BLaER1 treated with 17β-estradiol and CSF1 and Interleukin-3, amounts not matched to agents 10 nM and 100 nM (cell line): ENCODE measurements around the gene RNASE9.
A peak's percentile ranks its signal among the peaks of the same experiment; 100 is the strongest.
"Not testable (repeated sequence)": the region's sequence is repeated elsewhere in the genome, so short reads cannot be mapped to it uniquely, and the experiment has no call there.

Experiments used
- H3K27ac ChIP-seq, 11 experiments: shearing (Covaris generic); formaldehyde crosslinking; 2 replicates each; pipeline ENCODE4 v1.8.1; 2022
- H3K27me3 ChIP-seq, 11 experiments: shearing (Covaris generic); formaldehyde crosslinking; 2 replicates each; pipeline ENCODE4 v1.8.1; 2022
- H3K36me3 ChIP-seq, 11 experiments: shearing (Covaris generic); formaldehyde crosslinking; 2 replicates each; pipeline ENCODE4 v1.8.1; 2022
- H3K4me1 ChIP-seq, 10 experiments: shearing (Covaris generic); formaldehyde crosslinking; 2 replicates each; pipeline ENCODE4 v1.8.1; 2022
- H3K4me2 ChIP-seq, 11 experiments: shearing (Covaris generic); formaldehyde crosslinking; 2 replicates each; pipeline ENCODE4 v1.8.1; 2022
- H3K4me3 ChIP-seq, 10 experiments: shearing (Covaris generic); formaldehyde crosslinking; 2 replicates each; pipeline ENCODE4 v1.8.1; 2022
- H3K9ac ChIP-seq, 11 experiments: shearing (Covaris generic); formaldehyde crosslinking; 2 replicates each; pipeline ENCODE4 v1.8.1; 2022
- H3K9me3 ChIP-seq, 11 experiments: shearing (Covaris generic); formaldehyde crosslinking; replicated peaks in 1 of 11; 2 replicates each; pipeline ENCODE4 v1.8.1; 2022
- H4K20me1 ChIP-seq, 11 experiments: shearing (Covaris generic); formaldehyde crosslinking; 2 replicates each; pipeline ENCODE4 v1.8.1; 2022
- Cebpa-rat ChIP-seq, 11 experiments: shearing (Covaris generic); IDR thresholded peaks; 2 replicates each; pipeline ENCODE4 v1.8.1; 2022

RNASE9 gene

DNA sequence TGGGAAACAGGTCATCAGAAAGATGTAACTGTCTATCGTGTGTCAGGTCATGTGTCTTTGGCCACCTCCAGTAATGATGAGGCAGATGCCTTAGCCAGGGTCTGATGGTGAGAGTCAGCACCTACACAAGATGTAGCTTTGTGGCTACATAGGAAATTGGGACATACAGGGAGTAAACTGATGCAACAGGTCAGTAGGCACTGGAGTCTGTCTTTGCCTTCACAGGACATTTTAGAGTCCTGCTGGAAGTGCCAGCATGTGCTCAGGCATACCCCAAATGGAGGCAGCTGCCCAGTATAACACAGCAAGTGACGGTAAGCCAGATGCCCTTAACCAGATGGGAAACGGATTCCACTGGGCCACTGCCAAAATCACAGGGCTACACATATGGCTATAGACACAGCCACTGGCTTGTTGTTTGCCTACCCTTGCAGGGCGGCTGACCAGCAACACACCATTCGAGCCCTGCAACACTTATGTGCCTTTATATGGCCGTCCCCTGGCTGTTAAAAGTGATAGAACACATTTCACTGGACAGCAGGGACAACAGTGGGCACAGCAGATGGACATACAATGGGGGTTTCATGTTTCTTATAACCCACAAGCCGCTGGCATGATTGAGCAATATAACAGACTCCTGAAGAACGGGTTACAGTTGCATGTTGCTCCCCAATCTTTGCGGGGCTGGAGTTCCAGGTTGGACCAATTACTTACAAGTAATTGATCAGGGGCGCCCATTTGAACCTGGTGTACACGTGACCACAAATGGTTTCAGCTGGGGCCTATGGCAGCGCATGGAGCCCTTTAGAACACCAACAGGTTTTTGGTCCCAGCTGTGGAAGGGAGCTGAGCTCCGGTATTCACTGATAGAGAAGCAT is 43.2 kb upstream of the RNASE9 start:
- H3K4me1 ChIP-seq = peaks cover 3 to 19% (median 11%) of the 10 kb centered on the region in 10 experiments; a peak in 17 of 20 replicates
- no peak overlapping the region for H3K4me2 ChIP-seq
- no peaks in the 10 kb centered on the region for H3K36me3 ChIP-seq
- no peak overlapping the region for H3K9ac ChIP-seq
- no peaks in the 10 kb centered on the region for H3K27me3 ChIP-seq
- TF ChIP-seq Cebpa-rat (IDR thresholded peaks at IDR 0.05) = no peak
- no peak overlapping the region for H3K4me3 ChIP-seq
- H3K9me3 ChIP-seq = no peaks in the 10 kb centered on the region
- no peaks in the 10 kb centered on the region for H4K20me1 ChIP-seq
- no peak overlapping the region for H3K27ac ChIP-seq

DNA sequence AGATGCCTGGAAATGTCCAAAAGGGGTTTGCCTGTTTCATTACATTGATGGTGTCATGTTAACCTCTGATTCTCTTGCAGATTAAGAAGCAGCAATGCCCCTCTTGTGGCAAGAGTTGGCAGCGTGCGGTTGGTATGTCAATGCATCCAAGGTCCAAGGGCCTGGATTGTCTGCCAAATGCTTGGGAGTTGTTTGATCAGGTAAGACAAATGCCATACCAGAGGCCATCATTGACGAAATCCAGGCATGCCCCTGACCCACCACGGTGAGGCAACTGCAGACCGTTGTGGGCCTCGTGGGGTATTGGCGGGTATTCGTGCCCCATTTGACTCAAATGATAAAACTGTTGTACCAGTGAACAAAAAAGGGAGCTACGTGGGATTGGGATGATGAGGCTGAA is 41.7 kb upstream of the RNASE9 start:
- no peak overlapping the region for H3K4me2 ChIP-seq
- H3K36me3 ChIP-seq = no peaks in the 10 kb centered on the region
- H4K20me1 ChIP-seq = no peaks in the 10 kb centered on the region
- no peaks in the 10 kb centered on the region for H3K27me3 ChIP-seq
- no peak overlapping the region for H3K4me3 ChIP-seq
- H3K4me1 ChIP-seq = peaks cover 0 to 8% (median 0%) of the 10 kb centered on the region in 10 experiments; a peak in 6 of 20 replicates
- no peak overlapping the region for H3K27ac ChIP-seq
- H3K9ac ChIP-seq = no peak overlapping the region
- no peaks in the 10 kb centered on the region for H3K9me3 ChIP-seq
- TF ChIP-seq Cebpa-rat (IDR thresholded peaks at IDR 0.05) = no peak

DNA sequence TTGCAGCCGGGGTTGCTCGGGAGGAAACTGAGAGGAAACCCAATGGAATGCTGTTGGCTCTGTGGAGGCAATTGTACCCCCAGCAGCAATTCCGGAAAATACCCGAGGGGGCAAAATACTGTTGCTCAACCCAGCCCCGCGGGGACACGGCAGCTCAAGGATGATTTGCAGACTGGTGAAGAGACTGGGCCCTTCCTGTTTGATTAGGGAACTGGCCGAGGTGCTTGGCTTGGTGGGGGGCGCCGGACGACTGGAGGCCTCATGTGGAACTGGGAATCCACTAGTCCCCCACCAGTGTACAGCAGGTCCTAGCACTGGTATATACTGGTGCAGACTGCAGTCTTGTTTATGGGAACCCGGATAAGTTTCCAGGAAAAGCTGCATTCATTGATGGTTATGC is 40.7 kb upstream of the RNASE9 start:
- Histone ChIP-seq H3K4me3 (no peak overlapping the region), H3K4me1 (peaks cover 0 to 5% (median 0%) of the 10 kb centered on the region in 10 experiments; a peak in 3 of 20 replicates), H3K4me2 (no peak overlapping the region), H3K9ac (no peak overlapping the region), H3K27ac (no peak overlapping the region), H3K27me3 (no peaks in the 10 kb centered on the region), H3K9me3 (no peaks in the 10 kb centered on the region), H3K36me3 (no peaks in the 10 kb centered on the region), H4K20me1 (no peaks in the 10 kb centered on the region)
- no peak for TF ChIP-seq Cebpa-rat (IDR thresholded peaks at IDR 0.05)

DNA sequence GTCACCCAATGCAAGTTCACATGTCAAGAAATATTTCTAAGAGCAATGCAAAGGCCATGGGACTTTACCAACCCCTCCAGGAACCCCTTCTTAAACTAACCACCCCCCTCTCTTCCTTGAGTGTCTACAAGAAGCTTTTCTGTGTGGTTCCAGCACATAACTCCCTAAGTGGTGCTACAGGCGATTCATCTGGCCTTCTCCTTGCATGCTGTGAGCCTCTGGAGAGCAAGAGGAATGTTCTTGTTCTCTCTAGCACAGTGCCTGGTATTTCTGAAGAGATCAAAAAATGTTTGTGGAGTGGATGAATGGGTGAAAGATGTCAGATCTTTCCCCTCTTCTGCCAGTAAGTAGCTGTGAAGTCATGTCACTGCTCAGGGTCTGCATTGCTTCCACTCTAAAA is 36.3 kb upstream of the RNASE9 start:
- Histone ChIP-seq H3K4me3 (no peak overlapping the region), H3K9me3 (no peaks in the 10 kb centered on the region), H4K20me1 (no peaks in the 10 kb centered on the region), H3K27ac (no peak overlapping the region), H3K9ac (no peak overlapping the region), H3K27me3 (no peaks in the 10 kb centered on the region), H3K4me2 (no peak overlapping the region), H3K36me3 (no peaks in the 10 kb centered on the region), H3K4me1 (peaks cover 0 to 7% (median 0%) of the 10 kb centered on the region in 10 experiments; a peak in 3 of 20 replicates)
- no peak for TF ChIP-seq Cebpa-rat (IDR thresholded peaks at IDR 0.05)

DNA sequence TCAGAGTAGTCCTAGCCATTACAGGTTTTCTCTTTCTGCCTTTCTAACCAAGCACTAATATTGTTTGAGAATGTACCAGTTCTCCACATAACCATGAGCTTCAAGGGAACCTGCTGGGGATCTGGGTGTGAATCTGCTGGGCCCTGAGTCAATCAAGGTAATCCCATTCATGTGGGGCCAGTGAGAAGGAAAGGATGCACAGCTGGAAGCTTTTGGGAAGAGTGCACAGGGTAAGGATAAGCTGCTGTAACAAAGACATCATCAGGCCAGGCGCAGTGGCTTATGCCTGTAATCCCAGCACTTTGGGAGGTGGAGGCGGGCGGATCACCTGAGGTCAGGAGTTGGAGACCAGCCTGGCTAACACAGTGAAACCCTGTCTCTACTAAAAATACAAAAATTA is 34.9 kb upstream of the RNASE9 start:
- H3K4me2 ChIP-seq, H3K36me3 ChIP-seq, H3K9me3 ChIP-seq, H3K27ac ChIP-seq, H3K4me3 ChIP-seq, H3K4me1 ChIP-seq, H4K20me1 ChIP-seq, H3K9ac ChIP-seq, H3K27me3 ChIP-seq: not testable (repeated sequence)

DNA sequence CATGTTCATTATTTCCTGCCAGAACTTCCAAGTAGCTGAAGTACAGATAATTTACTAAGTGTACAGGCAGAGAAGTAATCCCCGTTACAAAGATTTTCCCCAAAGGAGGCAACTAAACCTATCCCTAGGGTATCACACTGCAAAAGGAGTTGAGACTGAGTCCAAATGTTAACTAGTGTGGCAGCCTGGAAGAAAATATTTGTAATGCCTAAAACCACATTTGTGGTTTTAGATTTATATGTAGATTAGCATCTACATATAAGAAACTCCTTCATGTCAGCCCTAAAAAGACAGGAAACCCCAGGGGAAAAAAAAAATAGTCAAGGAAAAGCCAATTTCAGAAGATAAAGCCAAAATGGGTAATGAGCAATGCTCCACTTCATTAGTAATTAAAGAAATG is 31.7 kb upstream of the RNASE9 start:
- Histone ChIP-seq H3K4me2 (peak overlapping the region in 1 of 11 experiments; percentile 26; a peak in 3 of 22 replicates), H3K4me3 (no peak overlapping the region), H3K9ac (no peak overlapping the region), H3K4me1 (peaks cover 0 to 7% (median 0%) of the 10 kb centered on the region in 10 experiments; a peak in 2 of 20 replicates), H3K36me3 (no peaks in the 10 kb centered on the region), H3K27ac (no peak overlapping the region), H3K27me3 (no peaks in the 10 kb centered on the region), H4K20me1 (no peaks in the 10 kb centered on the region), H3K9me3 (no peaks in the 10 kb centered on the region)
- no peak for TF ChIP-seq Cebpa-rat (IDR thresholded peaks at IDR 0.05)

DNA sequence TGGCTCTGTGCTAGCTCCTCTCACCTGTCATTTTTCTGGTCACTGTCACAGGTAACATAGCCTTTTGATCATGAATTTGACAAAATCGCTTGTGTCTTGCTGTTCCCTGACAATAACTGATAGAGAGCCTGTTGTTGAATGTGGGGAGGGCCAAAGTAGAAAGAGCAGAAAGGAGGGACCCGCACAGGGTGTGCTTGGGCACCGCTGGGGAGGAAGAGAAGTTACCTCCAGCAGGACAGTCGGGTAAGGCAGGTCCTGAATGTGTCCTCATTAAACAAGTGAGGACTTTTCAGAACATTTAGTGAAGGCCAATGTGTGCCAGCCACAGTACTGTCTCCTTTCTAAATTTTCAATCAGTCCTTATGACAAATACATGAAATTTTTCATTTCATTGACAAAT is 30.4 kb upstream of the RNASE9 start, which contains the start of gene RNASE12:
Gene RNASE12, minus strand, starts transcription at position 142 of the 400 bp plus-strand sequence. CDS start 653 bp downstream, outside the sequence.
- no peak within 1 kb of the TSS for H3K9ac ChIP-seq
- no peak within 1 kb of the TSS for H3K4me2 ChIP-seq

DNA sequence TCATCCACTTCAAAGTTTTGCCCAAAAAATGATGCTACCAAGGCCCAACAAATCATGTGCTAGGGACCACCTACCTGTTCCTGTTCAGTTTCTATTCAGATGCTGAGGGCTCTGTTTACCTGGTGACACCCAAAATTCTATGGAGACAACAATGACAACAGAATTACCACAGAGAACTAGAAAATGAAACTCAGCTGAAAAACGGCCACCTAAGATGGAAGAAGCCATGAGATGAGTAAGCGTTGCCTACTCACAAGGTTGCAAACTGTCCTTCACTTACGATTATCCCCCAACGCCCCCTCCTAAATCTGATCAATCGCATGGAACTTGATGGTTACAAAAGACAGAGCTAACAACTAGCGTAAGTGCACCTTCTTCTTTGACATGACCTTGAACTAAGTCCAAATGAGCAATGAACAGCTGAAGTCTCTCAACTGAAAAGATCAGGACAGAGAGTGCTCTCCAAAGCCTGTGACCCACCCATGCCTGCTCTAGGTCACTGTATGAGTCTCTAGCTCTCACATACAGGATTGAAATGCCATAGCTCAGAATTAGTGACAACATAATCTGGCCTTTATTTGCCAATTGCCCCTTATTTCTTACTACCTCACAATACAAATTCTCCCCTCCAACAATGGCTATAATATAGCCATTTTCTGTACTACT is 26.8 kb upstream of the RNASE9 start, which contains the start of gene RNASE11:
Gene RNASE11, minus strand, starts transcription at position 513 of the 666 bp plus-strand sequence.
- no peak within 1 kb of the TSS for H3K27ac ChIP-seq
- H3K4me2 ChIP-seq = no peak within 1 kb of the TSS
- H3K9ac ChIP-seq = no peak within 1 kb of the TSS
- H3K4me3 ChIP-seq = no peak within 1 kb of the TSS
- TF ChIP-seq Cebpa-rat (IDR thresholded peaks at IDR 0.05) = no peak
- H3K36me3 ChIP-seq = no peaks in the 10 kb centered on the region
- peaks cover 0 to 14% (median 0%) of the 10 kb centered on the region in 11 experiments; a peak in 2 of 22 replicates for H3K9me3 ChIP-seq
- no peaks in the 10 kb centered on the region for H4K20me1 ChIP-seq
- peaks cover 0 to 3% (median 0%) of the 10 kb centered on the region in 10 experiments; a peak in 2 of 20 replicates for H3K4me1 ChIP-seq
- H3K27me3 ChIP-seq = no peaks in the 10 kb centered on the region

More for the DNA sequence above, 30.4 kb upstream of the RNASE9 start, which contains the start of gene RNASE12:
- Histone ChIP-seq H3K27me3 (no peaks in the 10 kb centered on the region), H3K4me3 (no peak within 1 kb of the TSS), H3K36me3 (no peaks in the 10 kb centered on the region), H3K9me3 (no peaks in the 10 kb centered on the region; a peak in 2 of 22 replicates), H3K4me1 (peaks cover 0 to 7% (median 0%) of the 10 kb centered on the region in 10 experiments; a peak in 2 of 20 replicates), H4K20me1 (no peaks in the 10 kb centered on the region), H3K27ac (no peak within 1 kb of the TSS)
- TF ChIP-seq Cebpa-rat (IDR thresholded peaks at IDR 0.05) = no peak

DNA sequence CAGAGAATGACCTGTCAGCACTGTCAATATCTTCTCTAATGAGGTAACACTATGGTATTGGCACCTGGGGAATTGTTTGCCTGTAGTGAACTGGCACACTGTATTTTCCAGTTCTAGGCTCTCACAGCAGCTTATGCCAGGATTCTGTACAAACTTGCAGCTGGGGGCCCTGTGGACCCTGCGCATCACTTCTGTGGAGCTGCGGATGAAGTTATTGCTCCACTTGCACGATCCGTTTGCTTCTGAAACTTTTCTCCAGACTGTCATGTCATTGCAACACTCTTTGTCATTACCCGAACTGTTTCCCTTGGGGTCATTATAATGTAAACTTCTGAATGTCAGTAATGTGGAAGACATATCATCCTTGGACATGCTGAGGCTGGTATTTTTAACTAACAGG is 23.1 kb upstream of the RNASE9 start:
- H3K4me3 ChIP-seq = no peak overlapping the region
- no peak for TF ChIP-seq Cebpa-rat (IDR thresholded peaks at IDR 0.05)
- no peaks in the 10 kb centered on the region for H3K4me1 ChIP-seq
- no peak overlapping the region for H3K4me2 ChIP-seq
- no peaks in the 10 kb centered on the region for H4K20me1 ChIP-seq
- H3K27ac ChIP-seq = no peak overlapping the region
- no peaks in the 10 kb centered on the region for H3K27me3 ChIP-seq
- no peaks in the 10 kb centered on the region for H3K36me3 ChIP-seq
- H3K9ac ChIP-seq = no peak overlapping the region
- peaks cover 0 to 14% (median 0%) of the 10 kb centered on the region in 11 experiments; a peak in 2 of 22 replicates for H3K9me3 ChIP-seq
